Fibroblast of lung (primary cell): ENCODE data around the gene GBX2.

Experiments used
- CTCF ChIP-seq, 2 donors: IDR thresholded peaks in 1 of 2; conservative IDR thresholded peaks in 1 of 2; 1 replicate in 1 of 2; 2 replicates in 1 of 2; pipeline ENCODE4 v1.5.1; 2011 to 2012; ENCODE audit warnings: low read length in 2 of 2, control low read depth in 1 of 2, inconsistent platforms in 1 of 2, low read depth in 1 of 2, mild to moderate bottlenecking in 1 of 2
- EZH2 ChIP-seq: IDR thresholded peaks from 2 replicates; pipeline ENCODE4 v1.5.1; 2012; ENCODE audit warnings: low read length, control low read depth, mild to moderate bottlenecking; ENCODE audit errors: missing control alignments

- TF ChIP-seq CTCF (conservative IDR thresholded peaks at IDR 0.05 in 1 of 2, IDR thresholded peaks at IDR 0.05 in 1 of 2; ENCODE audit: low read depth in 1 of 2, low read length in 2 of 2), result no peak
- TF ChIP-seq EZH2, result no peak
These were observed 48.5 kb upstream of the GBX2 start for GRCh38 chr2:236216711-236217110.
